ENCODE measurements around the gene MLLT6.
A peak's percentile ranks its signal among the peaks of the same experiment; 100 is the strongest.

Gene MLLT6

GRCh38 chr17:38732376-38733281 is 27.6 kb downstream of the MLLT6 start:
- H3K4me3 ChIP-seq (ENCODE audit: low read depth, low read length), result no peak overlapping the region
- ChIA-PET CTCF (interaction anchor here (1.0 to 5.5 kb wide), 5 partner anchors 9 to 224 kb away, joined by 3 to 84 read pairs (median 3); partner anchors contain the start of genes EPOP and PCGF2), POLR2A (no interaction called here)
- no peak for DNase-seq (ENCODE audit: low read depth, low spot score)
- no peak for TF ChIP-seq CTCF (IDR thresholded peaks at IDR 0.05; ENCODE audit: insufficient read depth, low read length, missing control alignments)

- H3K4me3 ChIP-seq (ENCODE audit: low read depth, low read length), result no peak overlapping the region
- no peak for DNase-seq (ENCODE audit: low read depth, low spot score)
- ChIA-PET POLR2A (no interaction called here), CTCF (interaction anchor here (1.1 to 5.5 kb wide), 4 partner anchors 12 to 420 kb away, joined by 3 to 84 read pairs (median 42); partner anchors contain the start of genes EPOP and PCGF2)
- TF ChIP-seq CTCF (IDR thresholded peaks at IDR 0.05; ENCODE audit: insufficient read depth, low read length, missing control alignments), result no peak
These were observed 28.4 kb downstream of the MLLT6 start for GRCh38 chr17:38733282-38733981.

- no peak overlapping the region for H3K4me3 ChIP-seq (ENCODE audit: low read depth, low read length)
- TF ChIP-seq CTCF (IDR thresholded peaks at IDR 0.05; ENCODE audit: insufficient read depth, low read length, missing control alignments), result peak; percentile 15
- CTCF ChIA-PET, result interaction anchor here (0.6 to 5.5 kb wide), 20 partner anchors 7 to 511 kb away, joined by 3 to 84 read pairs (median 8); partner anchors contain the start of genes EPOP, PCGF2, PSMB3 and RPL23
- DNase-seq (ENCODE audit: low read depth, low spot score), result no peak
- POLR2A ChIA-PET, result interaction anchor here (1.4 kb wide), 1 partner anchor 24 kb away, joined by 4 read pairs; no protein-coding TSS in a partner anchor
These were observed 29.2 kb downstream of the MLLT6 start for GRCh38 chr17:38733982-38734973.

GRCh38 chr17:38735161-38735997 is 30.3 kb downstream of the MLLT6 start:
- ChIA-PET CTCF (interaction anchor here (0.6 to 5.5 kb wide), 26 partner anchors 8 to 510 kb away, joined by 3 to 84 read pairs (median 6); partner anchors contain the start of genes EPOP, PCGF2, PSMB3 and RPL23), POLR2A (interaction anchor here (1.1 to 1.4 kb wide), 2 partner anchors 17 to 25 kb away, joined by 3 to 4 read pairs; partner anchors contain the start of gene PSMB3)
- H3K4me3 ChIP-seq (ENCODE audit: low read depth, low read length), result no peak overlapping the region
- DNase-seq (ENCODE audit: low read depth, low spot score), result no peak
- TF ChIP-seq CTCF (IDR thresholded peaks at IDR 0.05; ENCODE audit: insufficient read depth, low read length, missing control alignments), result peak; percentile 88

Data from AG04449 (cell line).